ENCODE measurements around the gene NACA. TPM values are rescaled to one million over a fixed set of nuclear protein-coding genes. Genes with fewer than 3 reads are reported as not detected.

The NACA gene
- total and polyA plus RNA-seq, 2 of the 13 experiments (the other 11 are each of a cell fraction or from before 2014, with no cell fraction given): 799 to 1,700 TPM

Small RNA genes within 50 kb of the gene (small RNA-seq; reads per million reads assigned to genes)
- 0 reads per million in 3 experiments for gene RN7SL809P (ENCODE audit: insufficient read depth in 2 of 3, insufficient read length in 3 of 3, low read depth in 2 of 3, low replicate concordance in 1 of 3)

Other genes starting within 250 kb of the NACA start
- 12.2 and 14.0 TPM in 2 replicates for gene GLS2, start 237.1 kb downstream of the NACA start, total RNA-seq (2016; rRNA removed; fragmentation: Illumina TruSeq; extraction: Trizol)
- 8.5 and 8.6 TPM in 2 replicates for gene GLS2, start 237.1 kb downstream of the NACA start, polyA plus RNA-seq (2011; rRNA removed)
- gene RBMS2, start 203.5 kb downstream of the NACA start, total RNA-seq (2016; rRNA removed; fragmentation: Illumina TruSeq; extraction: Trizol): 0.53 and 0.81 TPM in 2 replicates
- gene RBMS2, start 203.5 kb downstream of the NACA start, polyA plus RNA-seq (2011; rRNA removed): 6.0 and 7.4 TPM in 2 replicates
- gene BAZ2A, start 95.0 kb downstream of the NACA start, total RNA-seq (2016; rRNA removed; fragmentation: Illumina TruSeq; extraction: Trizol): 21.8 and 25.5 TPM in 2 replicates
- 63.5 and 73.5 TPM in 2 replicates for gene BAZ2A, start 95.0 kb downstream of the NACA start, polyA plus RNA-seq (2011; rRNA removed)
- gene ATP5F1B, start 79.3 kb downstream of the NACA start, total RNA-seq (2016; rRNA removed; fragmentation: Illumina TruSeq; extraction: Trizol): 1,051 and 1,399 TPM in 2 replicates
- 985 and 1,180 TPM in 2 replicates for gene ATP5F1B, start 79.3 kb downstream of the NACA start, polyA plus RNA-seq (2011; rRNA removed)
- gene PTGES3, start 37.0 kb downstream of the NACA start, total RNA-seq (2016; rRNA removed; fragmentation: Illumina TruSeq; extraction: Trizol): 159 and 290 TPM in 2 replicates
- gene PTGES3, start 37.0 kb downstream of the NACA start, polyA plus RNA-seq (2011; rRNA removed): 43.7 and 54.4 TPM in 2 replicates
- 47.3 and 67.0 TPM in 2 replicates for gene PRIM1, start 27.0 kb upstream of the NACA start, total RNA-seq (2016; rRNA removed; fragmentation: Illumina TruSeq; extraction: Trizol)
- 18.1 and 30.0 TPM in 2 replicates for gene PRIM1, start 27.0 kb upstream of the NACA start, polyA plus RNA-seq (2011; rRNA removed)
- 0.46 and 0.95 TPM in 2 replicates for gene HSD17B6, start 38.0 kb upstream of the NACA start, total RNA-seq (2016; rRNA removed; fragmentation: Illumina TruSeq; extraction: Trizol)
- 1.8 and 2.6 TPM in 2 replicates for gene HSD17B6, start 38.0 kb upstream of the NACA start, polyA plus RNA-seq (2011; rRNA removed)
- not detected in 2 replicates for gene SDR9C7, start 209.1 kb upstream of the NACA start, total RNA-seq (2016; rRNA removed; fragmentation: Illumina TruSeq; extraction: Trizol)
- 0.04 TPM in 1 of 2 replicates, not detected in the other for gene SDR9C7, start 209.1 kb upstream of the NACA start, polyA plus RNA-seq (2011; rRNA removed)
- 0.07 and 0.13 TPM in 2 replicates for gene RDH16, start 232.3 kb upstream of the NACA start, total RNA-seq (2016; rRNA removed; fragmentation: Illumina TruSeq; extraction: Trizol)
- 0.05 TPM in 2 replicates for gene RDH16, start 232.3 kb upstream of the NACA start, polyA plus RNA-seq (2011; rRNA removed)